ENCODE results near the gene RPN2.

- TF ChIP-seq POLR2AphosphoS5 (IDR thresholded peaks at IDR 0.05; ENCODE audit: borderline replicate concordance, low read depth, low read length) = no peak
- no peak for TF ChIP-seq EZH2 (IDR thresholded peaks at IDR 0.05)
These were observed 65.4 kb downstream of the RPN2 start for GRCh38 chr20:37244572-37244957.

Data from SK-N-MC (cell line).